Hematopoietic multipotent progenitor cell (in vitro differentiated cells): Measurements from ENCODE around the gene TNFRSF8. TPM values are rescaled to one million over a fixed set of nuclear protein-coding genes. Genes with fewer than 3 reads are reported as not detected.

ENCODE experiments used
- DNase-seq, 3 donors: peaks; one replicate each; pipeline ENCODE4 v3.0.0-alpha.2; 2011 to 2015; ENCODE audit warnings: low read depth in 2 of 3, low spot score in 2 of 3
- small RNA-seq: library from RNA; depleted of rRNA; stranded (forward); fragments of <200 nt; gene quantifications from one replicate; pipeline ENCODE3, GENCODE V24; 2012
- total RNA-seq: library from RNA; depleted of rRNA; stranded (reverse); fragments of >200 nt; gene quantifications from one replicate; pipeline ENCODE4 v1.2.3, GENCODE V29; 2012

TNFRSF8 gene
- total RNA-seq, 1 donor = 0.27 TPM

GRCh38 chr1:12183095-12183794, 120.1 kb downstream of the TNFRSF8 start:
- DNase-seq = no peak

DNA sequence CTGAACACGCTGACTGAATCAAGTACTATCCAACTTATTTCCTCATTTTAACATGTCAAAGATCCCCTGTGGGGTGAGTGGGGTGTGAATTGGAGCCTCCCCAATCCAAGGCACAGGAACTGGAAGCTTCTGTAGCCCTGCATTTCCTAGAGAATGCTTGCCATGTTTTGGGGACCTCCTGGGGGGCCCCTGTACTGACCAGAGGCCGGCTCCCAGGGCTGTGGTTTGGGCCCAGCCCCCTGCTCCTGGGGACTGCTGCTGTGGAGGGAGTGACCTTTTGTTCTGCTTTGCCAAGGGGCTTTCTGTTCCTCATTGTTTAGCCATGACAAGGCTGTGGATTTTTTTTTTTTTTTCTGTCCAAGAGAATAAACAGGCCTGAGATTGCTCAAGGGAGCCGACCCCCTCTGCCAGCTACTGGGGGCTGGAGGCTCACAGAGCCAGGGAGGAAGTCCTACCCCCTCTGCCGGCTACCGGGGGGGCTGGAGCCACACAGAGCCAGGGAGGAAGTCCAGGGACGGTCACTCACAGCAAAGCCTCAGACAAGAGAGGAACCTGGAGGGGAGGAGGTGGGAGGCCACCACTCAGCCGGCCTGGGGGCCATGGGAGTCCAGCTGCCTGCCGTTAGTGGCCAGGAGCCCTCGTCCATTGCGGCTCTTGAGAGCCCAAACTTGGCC, 121.0 kb downstream of the TNFRSF8 start:
- DNase-seq = peak in 2 of 3 donors; percentile 72 to 80

DNA sequence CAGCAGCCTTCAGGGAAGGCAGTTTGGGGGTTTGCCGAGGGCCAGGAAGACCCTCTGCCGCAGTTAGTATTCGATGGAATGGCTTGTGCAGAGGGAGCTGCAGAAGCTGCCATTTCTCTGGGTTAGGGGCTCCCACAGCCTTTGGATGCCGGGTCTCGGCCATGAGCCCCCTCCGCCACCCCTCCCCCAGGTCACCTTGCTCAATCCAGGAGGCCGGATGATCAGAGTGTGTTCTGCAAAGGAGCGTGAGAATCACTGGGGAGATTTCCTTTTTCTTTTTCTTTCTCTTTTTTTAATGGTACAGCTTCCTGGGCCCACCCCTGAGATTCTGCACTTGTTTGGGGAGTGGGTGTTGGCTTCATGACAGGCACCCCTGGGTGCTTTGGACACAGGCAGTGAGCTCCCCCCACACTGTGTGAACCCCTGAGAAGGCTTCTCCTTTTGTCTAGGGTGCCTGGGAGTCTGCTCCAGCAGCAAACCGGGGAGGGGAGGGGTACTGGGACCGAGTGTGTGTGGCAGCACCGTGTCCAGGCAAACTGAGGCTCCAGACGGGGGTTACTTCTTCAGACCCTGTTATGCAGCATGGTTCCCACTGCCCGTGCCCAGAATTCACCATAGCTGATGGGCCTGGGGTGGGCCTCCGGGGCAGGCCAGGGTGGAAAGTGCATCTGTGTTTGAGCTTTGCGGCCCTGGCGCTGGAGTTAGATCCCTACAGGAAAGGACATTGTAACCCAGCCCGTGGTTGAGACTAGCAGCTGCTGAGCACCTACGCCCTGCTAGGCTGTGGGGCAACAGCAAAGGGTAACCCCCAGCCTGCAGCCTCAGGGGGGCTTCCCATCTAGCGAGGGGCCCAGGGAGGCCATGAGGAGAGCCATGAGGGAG, 122.2 kb downstream of the TNFRSF8 start:
- no peak for DNase-seq

GRCh38 chr1:12185918-12186678, 123.0 kb downstream of the TNFRSF8 start:
- no peak for DNase-seq

GRCh38 chr1:12186679-12186985, 123.5 kb downstream of the TNFRSF8 start:
- no peak for DNase-seq

DNA sequence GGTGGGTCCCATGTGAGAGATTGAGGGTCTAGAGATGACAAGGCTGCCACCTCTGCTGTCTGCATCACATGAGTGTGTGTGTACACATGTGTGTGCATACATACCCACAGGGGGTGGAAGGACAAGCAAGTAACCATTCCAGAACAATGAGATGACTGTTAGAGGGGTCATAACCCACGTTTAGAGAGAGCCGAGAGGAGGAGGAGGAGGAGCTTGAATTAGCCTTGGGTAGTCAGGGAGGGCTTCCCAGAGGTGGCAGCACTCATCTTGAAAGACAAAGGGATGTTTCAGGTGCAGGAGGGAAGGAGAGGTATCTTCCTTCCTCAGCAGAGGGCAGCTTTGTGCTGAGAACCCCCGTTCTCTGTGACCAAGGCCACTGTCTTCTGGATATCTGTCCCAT, 125.0 kb downstream of the TNFRSF8 start:
- no peak for DNase-seq

DNA sequence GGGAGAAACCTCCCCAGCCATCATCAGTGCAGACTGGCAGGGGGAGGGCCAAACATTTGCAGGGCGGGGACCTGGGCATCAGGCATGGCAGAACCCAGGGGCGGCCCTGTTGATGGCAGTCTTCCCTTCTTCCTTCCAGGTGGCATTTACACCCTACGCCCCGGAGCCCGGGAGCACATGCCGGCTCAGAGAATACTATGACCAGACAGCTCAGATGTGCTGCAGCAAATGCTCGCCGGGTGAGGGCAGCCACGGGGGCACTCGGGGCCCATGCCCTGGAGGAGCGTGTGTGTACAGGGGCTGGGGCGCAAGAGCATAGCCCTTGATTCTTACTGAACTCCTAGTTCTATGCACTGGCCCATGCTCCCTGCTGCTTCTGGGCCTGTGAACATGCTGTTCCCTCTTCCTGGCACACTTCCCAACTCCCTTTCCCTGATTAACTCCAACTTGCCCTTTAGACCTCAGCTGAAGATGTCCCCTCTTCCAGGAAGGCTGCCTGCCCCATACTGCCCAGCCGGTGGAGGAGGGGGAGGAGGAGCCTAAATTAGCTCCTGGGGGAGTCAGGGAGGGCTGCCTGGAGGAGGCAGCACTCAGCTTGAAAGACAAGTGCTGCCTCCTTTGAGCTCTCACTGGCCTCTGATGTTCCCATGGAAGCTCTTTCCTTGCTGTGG, 125.7 kb downstream of the TNFRSF8 start:
- DNase-seq = no peak

DNA sequence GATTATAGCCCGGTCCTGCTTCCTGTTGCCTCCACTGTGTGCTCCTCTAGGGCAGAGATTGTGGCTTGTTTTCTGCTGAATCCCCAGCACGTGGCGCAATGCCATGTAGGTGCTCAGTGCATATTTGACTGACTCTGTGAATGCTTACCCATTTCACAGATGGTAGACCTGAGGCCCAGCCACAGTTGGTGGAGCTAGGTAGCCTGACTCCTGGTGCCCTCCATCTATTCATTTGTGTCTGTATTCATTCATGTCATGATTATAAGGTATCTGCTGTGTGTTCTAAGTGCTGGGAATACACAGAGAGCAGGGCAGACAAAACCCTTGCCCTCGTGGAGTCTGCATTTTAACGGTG, 126.2 kb downstream of the TNFRSF8 start:
- no peak for DNase-seq

DNA sequence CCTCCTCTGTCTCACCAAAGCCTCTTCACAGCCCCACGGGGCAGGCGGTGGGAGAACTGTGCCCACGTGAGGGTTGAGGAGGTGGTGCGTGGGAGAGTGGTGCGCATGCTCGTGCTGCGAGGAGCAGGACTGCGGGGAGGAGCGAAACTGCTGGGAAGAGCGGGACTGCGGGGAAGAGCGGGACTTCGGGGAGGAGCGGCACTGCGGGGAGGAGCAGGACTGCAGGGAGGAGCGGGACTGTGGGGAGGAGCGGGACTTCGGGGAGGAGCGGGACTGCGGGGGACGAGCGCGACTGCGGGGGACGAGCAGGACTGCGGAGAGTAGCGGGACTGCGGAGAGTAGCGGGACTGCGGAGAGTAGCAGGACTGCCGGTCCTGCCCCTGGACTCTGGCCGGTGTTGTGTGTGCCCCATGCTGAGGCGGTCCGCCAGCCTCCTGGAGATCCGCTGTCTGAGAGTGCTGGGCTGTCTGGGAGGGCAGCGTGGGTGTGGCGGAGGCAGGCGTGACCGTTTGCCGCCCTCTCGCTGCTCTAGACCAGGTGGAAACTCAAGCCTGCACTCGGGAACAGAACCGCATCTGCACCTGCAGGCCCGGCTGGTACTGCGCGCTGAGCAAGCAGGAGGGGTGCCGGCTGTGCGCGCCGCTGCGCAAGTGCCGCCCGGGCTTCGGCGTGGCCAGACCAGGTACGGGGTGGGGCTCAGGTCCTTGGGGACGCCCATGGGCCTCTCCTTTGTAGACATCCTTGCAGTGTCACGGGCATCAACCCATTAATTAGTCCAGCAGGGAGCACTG, 128.3 kb downstream of the TNFRSF8 start:
- DNase-seq = no peak

Small RNA genes lying within 50 kb of the gene (small RNA-seq; reads per million reads assigned to genes)
- not detected for gene AL096840.1
- gene MIR4632 = not detected
- not detected for gene MIR6729
- not detected for gene RF00019
- not detected for gene RN7SL649P
- gene RNU6-777P = not detected
- not detected for gene RPL23AP89

Other genes with a start within 250 kb of the TNFRSF8 start
- not detected for gene NPPA, start 215.5 kb upstream of the TNFRSF8 start, total RNA-seq
- not detected for gene NPPB, start 204.4 kb upstream of the TNFRSF8 start, total RNA-seq
- 77.0 TPM for gene KIAA2013, start 136.9 kb upstream of the TNFRSF8 start, total RNA-seq
- gene PLOD1, start 128.6 kb upstream of the TNFRSF8 start, total RNA-seq = 35.5 TPM
- 32.6 TPM for gene MFN2, start 82.9 kb upstream of the TNFRSF8 start, total RNA-seq
- 31.2 TPM for gene MIIP, start 43.8 kb upstream of the TNFRSF8 start, total RNA-seq
- 15.3 TPM for gene TNFRSF1B, start 103.7 kb downstream of the TNFRSF8 start, total RNA-seq
- 22.4 TPM for gene VPS13D, start 166.7 kb downstream of the TNFRSF8 start, total RNA-seq